Measurements from ENCODE around the gene ME1.

- TF ChIP-seq POLR2A (IDR thresholded peaks at IDR 0.05; ENCODE audit: low read length), result no peak
- TF ChIP-seq GATA1 (IDR thresholded peaks at IDR 0.05; ENCODE audit: low read depth, low read length), result no peak
Observed at GRCh38 chr6:83265384-83265783, 165.5 kb downstream of the ME1 start.
